IMR-90 (cell line): ENCODE measurements around the gene IGF1R. TPM values are rescaled to one million over a fixed set of nuclear protein-coding genes. Genes with fewer than 3 reads are reported as not detected.

Source experiments
- ATAC-seq: fragments of 200-7000 bp; cut with Tn5 transposase; 2 replicates; pipeline ENCODE4 v1.9.1; 2020; ENCODE audit warnings: low read depth, mild to moderate bottlenecking, moderate library complexity
- BruUV-seq: library from RNA; stranded (reverse); fragments of 400-500 nt; replicated peaks from 2 replicates; lab custom pipeline; 2021; lab: Mats Ljungman, UMichigan
- CTCF ChIA-PET: fragments of 300-600 bp; formaldehyde crosslinking; extraction: SDS; loops from one replicate; lab custom pipeline; 2021; ENCODE audit warnings: antibody characterized with exemption; lab: Yijun Ruan, JAX
- POLR2A ChIA-PET: fragments of 300-600 bp; sonication (Branson Sonifier 250); formaldehyde crosslinking; loops from one replicate; lab custom pipeline; 2022; ENCODE audit warnings: antibody characterized with exemption; ENCODE audit not compliant: unreplicated experiment; lab: Charles Lee
- DNase-seq: peaks from one replicate; pipeline ENCODE4 v3.0.0; 2013
- H2AFZ ChIP-seq: replicated peaks from 2 replicates; pipeline ENCODE3; 2013; ENCODE audit warnings: low read length, mild to moderate bottlenecking; ENCODE audit not compliant: poor library complexity
- H2AK5ac ChIP-seq: 2 replicates; pipeline ENCODE4 v1.6.1; 2013; ENCODE audit warnings: low read depth, low read length, inconsistent platforms
- H2AK9ac ChIP-seq: replicated peaks from 2 replicates; pipeline ENCODE3; 2013; ENCODE audit warnings: mild to moderate bottlenecking, low read depth, low read length, moderate library complexity; ENCODE audit not compliant: poor library complexity
- H2BK120ac ChIP-seq: 2 replicates; pipeline ENCODE4 v1.6.1; 2013; ENCODE audit warnings: low read depth, low read length, inconsistent platforms
- H2BK15ac ChIP-seq: 3 replicates; pipeline ENCODE4 v1.6.1; 2013; ENCODE audit warnings: low read depth, low read length, inconsistent platforms
- H2BK20ac ChIP-seq: 2 replicates; pipeline ENCODE4 v1.6.1; 2013; ENCODE audit warnings: low read depth, mild to moderate bottlenecking, inconsistent platforms, low read length, moderate library complexity
- H2BK5ac ChIP-seq: 2 replicates; pipeline ENCODE4 v1.6.1; 2013; ENCODE audit warnings: mild to moderate bottlenecking, low read depth, low read length, inconsistent platforms; ENCODE audit not compliant: poor library complexity, severe bottlenecking
- H3K14ac ChIP-seq: replicated peaks from 2 replicates; pipeline ENCODE4 v1.6.1; 2013; ENCODE audit warnings: low read depth, low read length, inconsistent platforms
- H3K18ac ChIP-seq: 2 replicates; pipeline ENCODE4 v1.6.1; 2013; ENCODE audit warnings: low read depth, low read length, control low read depth
- H3K23ac ChIP-seq: 2 replicates; pipeline ENCODE4 v1.6.1; 2013; ENCODE audit warnings: low read depth, low read length, inconsistent platforms
- H3K27ac ChIP-seq: 2 replicates; pipeline ENCODE4 v1.5.1; 2013; ENCODE audit warnings: mild to moderate bottlenecking, control low read depth, low read length; ENCODE audit not compliant: insufficient read depth
- H3K27me3 ChIP-seq: 2 replicates; pipeline ENCODE4 v1.6.1; 2013; ENCODE audit warnings: low read length; ENCODE audit not compliant: control insufficient read depth, insufficient read depth
- H3K36me3 ChIP-seq: 2 replicates; pipeline ENCODE4 v1.6.1; 2013; ENCODE audit warnings: low read length, mixed read lengths; ENCODE audit not compliant: control insufficient read depth, insufficient read depth
- H3K4ac ChIP-seq: 2 replicates; pipeline ENCODE4 v1.6.1; 2013; ENCODE audit warnings: low read depth, low read length, inconsistent platforms
- H3K4me1 ChIP-seq: 2 replicates; pipeline ENCODE4 v1.6.1; 2013; ENCODE audit warnings: low read length, mixed read lengths; ENCODE audit not compliant: control insufficient read depth, insufficient read depth
- H3K4me2 ChIP-seq: 2 replicates; pipeline ENCODE4 v1.6.1; 2013; ENCODE audit warnings: low read depth, mild to moderate bottlenecking, control low read depth, low read length, moderate library complexity
- H3K4me3 ChIP-seq: 2 replicates; pipeline ENCODE4 v1.5.1; 2013; ENCODE audit warnings: low read depth, mild to moderate bottlenecking, control low read depth, low read length, moderate library complexity; ENCODE audit not compliant: insufficient read depth
- H3K56ac ChIP-seq: 2 replicates; pipeline ENCODE4 v1.6.1; 2013; ENCODE audit warnings: low read length, inconsistent platforms; ENCODE audit not compliant: insufficient read depth; ENCODE audit errors: extremely low read depth
- H3K79me1 ChIP-seq, 2 experiments: 2 replicates each; pipeline ENCODE4 v1.6.1; 2013; ENCODE audit warnings: low read length in 2 of 2, inconsistent platforms in 1 of 2, low read depth in 1 of 2
- H3K9ac ChIP-seq: 2 replicates; pipeline ENCODE4 v1.6.1; 2013; ENCODE audit warnings: low read depth, low read length, control low read depth
- H3K9me1 ChIP-seq: 2 replicates; pipeline ENCODE4 v1.6.1; 2013; ENCODE audit warnings: low read length, inconsistent platforms; ENCODE audit not compliant: insufficient read depth
- H3K9me3 ChIP-seq: 2 replicates; pipeline ENCODE4 v1.6.1; 2013; ENCODE audit warnings: low read length; ENCODE audit not compliant: control insufficient read depth, insufficient read depth
- H4K20me1 ChIP-seq: 2 replicates; pipeline ENCODE4 v1.6.1; 2013; ENCODE audit warnings: low read length, inconsistent platforms; ENCODE audit not compliant: insufficient read depth
- H4K5ac ChIP-seq: 2 replicates; pipeline ENCODE4 v1.6.1; 2013; ENCODE audit warnings: mild to moderate bottlenecking, low read depth, low read length, control low read depth
- H4K8ac ChIP-seq, 2 experiments: 2 replicates each; pipeline ENCODE4 v1.6.1; 2013; ENCODE audit warnings: low read depth in 2 of 2, low read length in 2 of 2, control low read depth in 1 of 2, inconsistent platforms in 1 of 2
- H4K91ac ChIP-seq: 2 replicates; pipeline ENCODE4 v1.6.1; 2013; ENCODE audit warnings: low read depth, low read length, inconsistent platforms; ENCODE audit not compliant: insufficient read depth
- CEBPB ChIP-seq: IDR thresholded peaks from 2 replicates; pipeline ENCODE4 v1.6.1; 2012; ENCODE audit warnings: low read depth, low read length, improper control_type of control experiment
- CHD1 ChIP-seq: IDR thresholded peaks from 2 replicates; pipeline ENCODE4 v1.6.1; 2012; ENCODE audit warnings: low read depth, low read length, improper control_type of control experiment
- POLR2A ChIP-seq: IDR thresholded peaks from 2 replicates; pipeline ENCODE4 v1.6.1; 2012; ENCODE audit warnings: mild to moderate bottlenecking, low read depth, low read length
- WGBS, 2 experiments: methylation state at CpG; one replicate each; pipeline versions ENCODE4 v1.1.5 to v1.1.7; 2013; ENCODE audit warnings: missing lambda C conversion rate in 2 of 2; ENCODE audit not compliant: insufficient read length in 1 of 2; ENCODE audit errors: extremely low coverage in 2 of 2; 5-methylcytosine and 5-hydroxymethylcytosine counted together
- dilution Hi-C: fragments of 300-500 bp; cut with HindIII; formaldehyde crosslinking; loops from one replicate; pipeline ENCODE4 v1.14.3; 2018; ENCODE audit warnings: low sequenced_read_pairs; ENCODE audit not compliant: unreplicated experiment
- in situ Hi-C: fragments of 300-500 bp; cut with MboI; formaldehyde crosslinking; loops from 3 replicates; pipeline ENCODE4 v1.14.3; 2019; ENCODE audit warnings: low sequenced_read_pairs, inconsistent platforms, mixed read lengths
- intact Hi-C: fragments of 100-400 bp; cut with micrococcal nuclease; formaldehyde crosslinking; loops from 2 replicates; pipeline ENCODE4 v1.10.0; 2022
- polyA plus RNA-seq, 3 experiments: library from polyadenylated mRNA; depleted of rRNA; stranded (reverse); fragments of >200 nt; gene quantifications; 2 replicates each; pipeline ENCODE4 v1.2.3, GENCODE V29; 2012; ENCODE audit warnings: low replicate concordance in 1 of 3
- total RNA-seq: library from RNA; depleted of rRNA; stranded (reverse); fragments of >200 nt; gene quantifications from 2 replicates; pipeline ENCODE4 v1.2.3, GENCODE V29; 2012
- TF ChIP-seq, protein P1 (sequence below): conservative IDR thresholded peaks from 2 replicates; pipeline ENCODE4 v1.5.1; 2012; ENCODE audit warnings: mild to moderate bottlenecking, low read depth, low read length, improper control_type of control experiment

The IGF1R gene
- total and polyA plus RNA-seq, 2 of the 4 experiments (the other 2 are of a cell fraction) = 24.0 to 24.9 TPM

DNA sequence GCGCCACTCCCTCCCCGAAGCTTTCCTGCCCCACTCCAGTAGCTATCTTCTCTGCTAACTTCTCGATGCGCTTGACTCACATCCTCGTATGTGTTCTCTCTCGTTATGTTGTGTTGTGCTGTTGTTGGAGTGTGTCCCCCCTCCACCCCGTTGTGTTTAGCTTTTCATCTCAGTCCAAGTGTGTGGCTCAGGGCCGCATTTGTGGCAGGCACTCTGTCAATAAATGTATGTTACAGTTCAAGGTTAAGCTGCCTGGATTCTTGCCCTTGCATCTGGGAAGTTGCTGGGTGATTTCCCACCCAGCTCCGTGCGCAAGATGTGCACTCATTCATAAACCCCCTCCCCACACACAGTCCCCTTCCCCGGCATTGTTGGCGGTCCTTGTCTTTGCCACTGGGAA, 287.4 kb downstream of the IGF1R start:
- no peak for TF ChIP-seq CHD1
- TF ChIP-seq CEBPB = no peak
- TF ChIP-seq POLR2A = no peak
- TF ChIP-seq, protein P1, sequence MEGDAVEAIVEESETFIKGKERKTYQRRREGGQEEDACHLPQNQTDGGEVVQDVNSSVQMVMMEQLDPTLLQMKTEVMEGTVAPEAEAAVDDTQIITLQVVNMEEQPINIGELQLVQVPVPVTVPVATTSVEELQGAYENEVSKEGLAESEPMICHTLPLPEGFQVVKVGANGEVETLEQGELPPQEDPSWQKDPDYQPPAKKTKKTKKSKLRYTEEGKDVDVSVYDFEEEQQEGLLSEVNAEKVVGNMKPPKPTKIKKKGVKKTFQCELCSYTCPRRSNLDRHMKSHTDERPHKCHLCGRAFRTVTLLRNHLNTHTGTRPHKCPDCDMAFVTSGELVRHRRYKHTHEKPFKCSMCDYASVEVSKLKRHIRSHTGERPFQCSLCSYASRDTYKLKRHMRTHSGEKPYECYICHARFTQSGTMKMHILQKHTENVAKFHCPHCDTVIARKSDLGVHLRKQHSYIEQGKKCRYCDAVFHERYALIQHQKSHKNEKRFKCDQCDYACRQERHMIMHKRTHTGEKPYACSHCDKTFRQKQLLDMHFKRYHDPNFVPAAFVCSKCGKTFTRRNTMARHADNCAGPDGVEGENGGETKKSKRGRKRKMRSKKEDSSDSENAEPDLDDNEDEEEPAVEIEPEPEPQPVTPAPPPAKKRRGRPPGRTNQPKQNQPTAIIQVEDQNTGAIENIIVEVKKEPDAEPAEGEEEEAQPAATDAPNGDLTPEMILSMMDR = no peak
- BruUV-seq = no TSS peak
- H3K79me1 ChIP-seq = peaks cover 8 to 29% of the 10 kb centered on the region in 2 experiments
- DNase-seq = no peak
- H2BK5ac ChIP-seq = no peak overlapping the region
- intact Hi-C loops (loop anchor here (10.0 kb wide), 1 partner anchor 279 kb away; no protein-coding TSS in a partner anchor), dilution Hi-C loops (loop anchor here (25.0 kb wide), 1 partner anchor 127 kb away; no protein-coding TSS in a partner anchor), in situ Hi-C loops (no loop called here)
- H2BK15ac ChIP-seq = no peak overlapping the region
- POLR2A ChIA-PET = no interaction called here
- no peak overlapping the region for H3K4ac ChIP-seq
- WGBS, 2 experiments = 53% methylated on average over 2 of the region's 12 CpGs; no CpG with 5 or more reads in 1 of the 2 experiments
- 0 out of 2 replicates have a peak overlapping the region, but pooled peaks have one; percentile 16 for H3K14ac ChIP-seq
- ATAC-seq = no peak
- H4K20me1 ChIP-seq = no peaks in the 10 kb centered on the region
- H4K8ac ChIP-seq = peak overlapping the region in 1 of 2 experiments; percentile 35; a peak in 1 of 4 replicates
- H2AK9ac ChIP-seq = no peak overlapping the region
- peaks cover 15% of the 10 kb centered on the region; the same call in 1 of the 2 replicates for H3K9me1 ChIP-seq
- no peak overlapping the region for H3K4me2 ChIP-seq
- no peak overlapping the region for H2BK120ac ChIP-seq
- no peak overlapping the region for H3K27ac ChIP-seq
- no peak overlapping the region for H2AK5ac ChIP-seq
- no peak overlapping the region for H2AFZ ChIP-seq
- H3K23ac ChIP-seq = no peak overlapping the region
- no peak overlapping the region for H3K18ac ChIP-seq
- H2BK20ac ChIP-seq = no peak overlapping the region
- H3K9ac ChIP-seq = no peak overlapping the region
- no peak overlapping the region for H3K56ac ChIP-seq
- no peak overlapping the region for H4K91ac ChIP-seq
- no peak overlapping the region for H3K4me3 ChIP-seq
- peaks cover 65% of the 10 kb centered on the region for H3K36me3 ChIP-seq
- H3K27me3 ChIP-seq = no peaks in the 10 kb centered on the region
- H4K5ac ChIP-seq = no peak overlapping the region
- H3K9me3 ChIP-seq = no peaks in the 10 kb centered on the region
- CTCF ChIA-PET = no interaction called here
- no peaks in the 10 kb centered on the region for H3K4me1 ChIP-seq
